SK-N-SH treated with all-trans-retinoic acid at 6 μM for 48 hours (cell line): ENCODE data around the gene LLGL2.

Source experiments
- ATAC-seq: fragments of 200-7000 bp; cut with Tn5 transposase; 3 replicates; pipeline ENCODE4 v1.9.1; 2020; ENCODE audit warnings: mild to moderate bottlenecking, moderate library complexity
- BACH2 ChIP-seq: fragments of 250-450 bp; sonication (Bioruptor Pico); IDR thresholded peaks from 2 replicates; pipeline ENCODE4 v1.9.0; 2021; ENCODE audit warnings: mild to moderate bottlenecking, borderline replicate concordance
- CREB5 ChIP-seq: fragments of 250-450 bp; sonication (Bioruptor Pico); IDR thresholded peaks from 2 replicates; pipeline ENCODE4 v1.5.1; 2020; ENCODE audit warnings: low read depth, mild to moderate bottlenecking, moderate library complexity
- CSDC2 ChIP-seq: fragments of 250-450 bp; sonication (Bioruptor Pico); IDR thresholded peaks from 2 replicates; pipeline ENCODE4 v1.5.0; 2020; ENCODE audit warnings: mild to moderate bottlenecking, moderate library complexity
- CSRNP3 ChIP-seq: fragments of 250-450 bp; sonication (Bioruptor Pico); IDR thresholded peaks from 2 replicates; pipeline ENCODE4 v1.5.1; 2021; ENCODE audit warnings: mild to moderate bottlenecking, moderate library complexity
- GLIS3 ChIP-seq: fragments of 250-450 bp; sonication (Bioruptor Pico); IDR thresholded peaks from 2 replicates; pipeline ENCODE4 v1.5.0; 2020; ENCODE audit warnings: mild to moderate bottlenecking, moderate library complexity
- ISL1 ChIP-seq: fragments of 250-450 bp; sonication (Bioruptor Pico); IDR thresholded peaks from 2 replicates; pipeline ENCODE4 v2.1.2; 2022; ENCODE audit warnings: mild to moderate bottlenecking, moderate library complexity
- OSR1 ChIP-seq: fragments of 250-450 bp; sonication (Bioruptor Pico); IDR thresholded peaks from 2 replicates; pipeline ENCODE4 v1.8.0; 2022; ENCODE audit warnings: moderate library complexity, mild to moderate bottlenecking, inconsistent platforms
- PATZ1 ChIP-seq: fragments of 250-450 bp; sonication (Bioruptor Pico); IDR thresholded peaks from 2 replicates; pipeline ENCODE4 v1.8.0; 2020; ENCODE audit warnings: mild to moderate bottlenecking, moderate library complexity, borderline replicate concordance
- POU6F1 ChIP-seq: fragments of 250-450 bp; sonication (Bioruptor Pico); IDR thresholded peaks from 2 replicates; pipeline ENCODE4 v1.8.0; 2021; ENCODE audit warnings: low read depth, mild to moderate bottlenecking, moderate library complexity, borderline replicate concordance
- PPARA ChIP-seq: fragments of 250-450 bp; sonication (Bioruptor Pico); IDR thresholded peaks from 2 replicates; pipeline ENCODE4 v1.5.0; 2020; ENCODE audit warnings: mild to moderate bottlenecking, borderline replicate concordance
- RARB ChIP-seq: fragments of 250-450 bp; sonication (Bioruptor Pico); IDR thresholded peaks from 2 replicates; pipeline ENCODE4 v1.8.0; 2021; ENCODE audit warnings: mild to moderate bottlenecking, moderate library complexity
- TCF4 ChIP-seq: fragments of 250-450 bp; sonication (Bioruptor Pico); IDR thresholded peaks from 2 replicates; pipeline ENCODE4 v1.8.0; 2021; ENCODE audit warnings: mild to moderate bottlenecking, moderate library complexity, borderline replicate concordance
- TOX ChIP-seq: fragments of 250-450 bp; sonication (Bioruptor Pico); IDR thresholded peaks from 2 replicates; pipeline ENCODE4 v1.8.0; 2021; ENCODE audit warnings: mild to moderate bottlenecking, moderate library complexity, borderline replicate concordance
- TSHZ2 ChIP-seq: fragments of 250-450 bp; sonication (Bioruptor Pico); IDR thresholded peaks from 2 replicates; pipeline ENCODE4 v1.5.0; 2020; ENCODE audit warnings: mild to moderate bottlenecking, moderate library complexity
- ZC3H10 ChIP-seq: fragments of 250-450 bp; sonication (Bioruptor Pico); IDR thresholded peaks from 2 replicates; pipeline ENCODE4 v1.5.1; 2021; ENCODE audit warnings: mild to moderate bottlenecking, moderate library complexity
- ZFP3 ChIP-seq: fragments of 250-450 bp; sonication (Bioruptor Pico); IDR thresholded peaks from 2 replicates; pipeline ENCODE4 v1.5.0; 2020; ENCODE audit warnings: mild to moderate bottlenecking, moderate library complexity
- ZFP30 ChIP-seq: fragments of 450-650 bp; formaldehyde crosslinking; IDR thresholded peaks from 2 replicates; pipeline ENCODE4 v1.5.0; 2022; ENCODE audit warnings: mild to moderate bottlenecking, moderate library complexity
- ZNF70 ChIP-seq: fragments of 450-650 bp; formaldehyde crosslinking; IDR thresholded peaks from 2 replicates; pipeline ENCODE4 v1.5.0; 2020; ENCODE audit warnings: mild to moderate bottlenecking, moderate library complexity

LLGL2 gene

GRCh38 chr17:75512926-75513640 is 12.4 kb upstream of the LLGL2 start:
- no peak for TF ChIP-seq ZNF70 (CRISPR knock-in tag)
- TF ChIP-seq PPARA (CRISPR knock-in tag), result no peak
- no peak for TF ChIP-seq RARB
- TF ChIP-seq GLIS3 (CRISPR knock-in tag), result no peak
- no peak for TF ChIP-seq TCF4 (CRISPR knock-in tag)
- TF ChIP-seq BACH2 (CRISPR knock-in tag), result no peak
- no peak for TF ChIP-seq CSRNP3
- no peak for TF ChIP-seq POU6F1 (CRISPR knock-in tag)
- ATAC-seq, result no peak

GRCh38 chr17:75513641-75514000 is 11.9 kb upstream of the LLGL2 start:
- TF ChIP-seq BACH2 (CRISPR knock-in tag) (no peak), CSDC2 (CRISPR knock-in tag) (no peak), GLIS3 (CRISPR knock-in tag) (no peak), ZFP3 (CRISPR knock-in tag) (no peak), PPARA (CRISPR knock-in tag) (no peak), PATZ1 (CRISPR knock-in tag) (no peak), TCF4 (CRISPR knock-in tag) (no peak), ZC3H10 (no peak), RARB (no peak), TOX (no peak), ISL1 (no peak), ZFP30 (no peak), TSHZ2 (CRISPR knock-in tag) (no peak)
- no peak for ATAC-seq

- ATAC-seq, result no peak
- TF ChIP-seq CSRNP3, result no peak
- TF ChIP-seq TSHZ2 (CRISPR knock-in tag), result no peak
- no peak for TF ChIP-seq BACH2 (CRISPR knock-in tag)
- TF ChIP-seq TCF4 (CRISPR knock-in tag), result no peak
- no peak for TF ChIP-seq CREB5 (CRISPR knock-in tag)
- no peak for TF ChIP-seq OSR1 (CRISPR knock-in tag)
- TF ChIP-seq ZFP30, result no peak
Measured at GRCh38 chr17:75514299-75514918, 11.1 kb upstream of the LLGL2 start.
